Neural cell (in vitro differentiated cells): ENCODE results near the gene RPS6KC1.

Experiments
- EP300 ChIP-seq: fragments of 450-650 bp; conservative IDR thresholded peaks from 2 replicates; pipeline ENCODE4 v1.6.1; 2014; ENCODE audit warnings: antibody characterized with exemption, mild to moderate bottlenecking, moderate library complexity; ENCODE audit not compliant: poor library complexity, severe bottlenecking
- EZH2 ChIP-seq: fragments of 200-600, 300-800 bp; shearing (Covaris generic), sonication (generic); IDR thresholded peaks from 2 replicates; pipeline ENCODE4 v1.6.1; 2014; ENCODE audit warnings: antibody characterized with exemption, low read length, borderline replicate concordance, mild to moderate bottlenecking; ENCODE audit not compliant: insufficient read depth, poor library complexity, severe bottlenecking
- POLR2AphosphoS5 ChIP-seq: IDR thresholded peaks from 2 replicates; pipeline ENCODE4 v1.6.1; 2012
- RAD21 ChIP-seq: fragments of 450-650 bp; conservative IDR thresholded peaks from 2 replicates; pipeline ENCODE4 v1.6.1; 2014; ENCODE audit warnings: antibody characterized with exemption, mild to moderate bottlenecking, moderate library complexity
- SMC3 ChIP-seq: fragments of 450-650 bp; conservative IDR thresholded peaks from 2 replicates; pipeline ENCODE4 v1.6.1; 2014; ENCODE audit warnings: antibody characterized with exemption, mild to moderate bottlenecking, moderate library complexity; ENCODE audit not compliant: poor library complexity
- TAF1 ChIP-seq: IDR thresholded peaks from 2 replicates; pipeline ENCODE4 v1.6.1; 2012; ENCODE audit warnings: low read depth
- TF ChIP-seq, protein P1 (sequence below): fragments of 450-650 bp; IDR thresholded peaks from 2 replicates; pipeline ENCODE4 v1.5.1; 2014; ENCODE audit warnings: antibody characterized with exemption, mild to moderate bottlenecking, moderate library complexity; ENCODE audit not compliant: poor library complexity, severe bottlenecking
- TF ChIP-seq, protein P2 (sequence below): IDR thresholded peaks from 2 replicates; pipeline ENCODE4 v1.6.1; 2012; ENCODE audit warnings: borderline replicate concordance

DNA sequence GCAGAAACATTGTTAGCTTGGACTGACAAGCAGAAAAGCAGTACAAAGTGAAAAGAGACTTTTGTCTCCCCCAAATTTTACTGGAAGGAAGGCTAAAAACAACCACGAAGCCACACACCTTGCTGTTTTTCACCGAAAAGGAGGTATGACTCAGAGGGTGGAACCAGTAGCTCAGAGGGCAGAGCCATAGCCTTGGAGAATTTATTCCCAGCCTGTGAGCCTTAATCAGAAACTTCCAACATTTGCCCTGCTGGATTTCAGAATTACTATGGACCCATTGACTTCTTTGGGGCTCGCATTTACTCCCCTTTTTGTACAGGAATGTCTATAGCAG, 32.0 kb downstream of the RPS6KC1 start:
- TF ChIP-seq, protein P1, sequence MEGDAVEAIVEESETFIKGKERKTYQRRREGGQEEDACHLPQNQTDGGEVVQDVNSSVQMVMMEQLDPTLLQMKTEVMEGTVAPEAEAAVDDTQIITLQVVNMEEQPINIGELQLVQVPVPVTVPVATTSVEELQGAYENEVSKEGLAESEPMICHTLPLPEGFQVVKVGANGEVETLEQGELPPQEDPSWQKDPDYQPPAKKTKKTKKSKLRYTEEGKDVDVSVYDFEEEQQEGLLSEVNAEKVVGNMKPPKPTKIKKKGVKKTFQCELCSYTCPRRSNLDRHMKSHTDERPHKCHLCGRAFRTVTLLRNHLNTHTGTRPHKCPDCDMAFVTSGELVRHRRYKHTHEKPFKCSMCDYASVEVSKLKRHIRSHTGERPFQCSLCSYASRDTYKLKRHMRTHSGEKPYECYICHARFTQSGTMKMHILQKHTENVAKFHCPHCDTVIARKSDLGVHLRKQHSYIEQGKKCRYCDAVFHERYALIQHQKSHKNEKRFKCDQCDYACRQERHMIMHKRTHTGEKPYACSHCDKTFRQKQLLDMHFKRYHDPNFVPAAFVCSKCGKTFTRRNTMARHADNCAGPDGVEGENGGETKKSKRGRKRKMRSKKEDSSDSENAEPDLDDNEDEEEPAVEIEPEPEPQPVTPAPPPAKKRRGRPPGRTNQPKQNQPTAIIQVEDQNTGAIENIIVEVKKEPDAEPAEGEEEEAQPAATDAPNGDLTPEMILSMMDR, result no peak
- no peak for TF ChIP-seq SMC3
- no peak for TF ChIP-seq EP300
- TF ChIP-seq RAD21, result no peak
- no peak for TF ChIP-seq POLR2AphosphoS5
- TF ChIP-seq EZH2, result no peak
- TF ChIP-seq, protein P2, sequence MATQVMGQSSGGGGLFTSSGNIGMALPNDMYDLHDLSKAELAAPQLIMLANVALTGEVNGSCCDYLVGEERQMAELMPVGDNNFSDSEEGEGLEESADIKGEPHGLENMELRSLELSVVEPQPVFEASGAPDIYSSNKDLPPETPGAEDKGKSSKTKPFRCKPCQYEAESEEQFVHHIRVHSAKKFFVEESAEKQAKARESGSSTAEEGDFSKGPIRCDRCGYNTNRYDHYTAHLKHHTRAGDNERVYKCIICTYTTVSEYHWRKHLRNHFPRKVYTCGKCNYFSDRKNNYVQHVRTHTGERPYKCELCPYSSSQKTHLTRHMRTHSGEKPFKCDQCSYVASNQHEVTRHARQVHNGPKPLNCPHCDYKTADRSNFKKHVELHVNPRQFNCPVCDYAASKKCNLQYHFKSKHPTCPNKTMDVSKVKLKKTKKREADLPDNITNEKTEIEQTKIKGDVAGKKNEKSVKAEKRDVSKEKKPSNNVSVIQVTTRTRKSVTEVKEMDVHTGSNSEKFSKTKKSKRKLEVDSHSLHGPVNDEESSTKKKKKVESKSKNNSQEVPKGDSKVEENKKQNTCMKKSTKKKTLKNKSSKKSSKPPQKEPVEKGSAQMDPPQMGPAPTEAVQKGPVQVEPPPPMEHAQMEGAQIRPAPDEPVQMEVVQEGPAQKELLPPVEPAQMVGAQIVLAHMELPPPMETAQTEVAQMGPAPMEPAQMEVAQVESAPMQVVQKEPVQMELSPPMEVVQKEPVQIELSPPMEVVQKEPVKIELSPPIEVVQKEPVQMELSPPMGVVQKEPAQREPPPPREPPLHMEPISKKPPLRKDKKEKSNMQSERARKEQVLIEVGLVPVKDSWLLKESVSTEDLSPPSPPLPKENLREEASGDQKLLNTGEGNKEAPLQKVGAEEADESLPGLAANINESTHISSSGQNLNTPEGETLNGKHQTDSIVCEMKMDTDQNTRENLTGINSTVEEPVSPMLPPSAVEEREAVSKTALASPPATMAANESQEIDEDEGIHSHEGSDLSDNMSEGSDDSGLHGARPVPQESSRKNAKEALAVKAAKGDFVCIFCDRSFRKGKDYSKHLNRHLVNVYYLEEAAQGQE, result no peak
- no peak for TF ChIP-seq TAF1
